HepG2 (cell line): ENCODE data around the gene ZNF615. TPM values are rescaled to one million over a fixed set of nuclear protein-coding genes. Genes with fewer than 3 reads are reported as not detected.
A peak's percentile ranks its signal among the peaks of the same experiment; 100 is the strongest.

ENCODE experiments used
- ELF1 ChIP-seq: sonication (generic); formaldehyde crosslinking; IDR thresholded peaks from 2 replicates; pipeline ENCODE4 v1.4.0; 2020; ENCODE audit warnings: missing genetic modification reagents
- ELF3 ChIP-seq: IDR thresholded peaks from 2 replicates; pipeline ENCODE4 v1.6.1; 2016; ENCODE audit warnings: missing genetic modification reagents, missing compliant biosample characterization
- GABPB1 ChIP-seq: IDR thresholded peaks from 2 replicates; pipeline ENCODE4 v1.6.1; 2016; ENCODE audit warnings: mild to moderate bottlenecking, missing genetic modification reagents, moderate library complexity, missing compliant biosample characterization
- MEF2D ChIP-seq: sonication (generic); formaldehyde crosslinking; IDR thresholded peaks from 2 replicates; pipeline ENCODE4 v1.5.1; 2020; ENCODE audit warnings: mild to moderate bottlenecking, missing genetic modification reagents
- NCOA5 ChIP-seq: sonication (generic); formaldehyde crosslinking; IDR thresholded peaks from 2 replicates; pipeline ENCODE4 v1.4.0; 2020; ENCODE audit warnings: missing genetic modification reagents
- TCF7 ChIP-seq: sonication (generic); IDR thresholded peaks from 2 replicates; pipeline ENCODE4 v1.6.1; 2016; ENCODE audit warnings: antibody characterized with exemption, low read depth
- TEAD2 ChIP-seq: sonication (generic); formaldehyde crosslinking; IDR thresholded peaks from 2 replicates; pipeline ENCODE4 v1.9.0; 2021; ENCODE audit warnings: missing genetic modification reagents
- ZFP36L1 ChIP-seq: sonication (generic); formaldehyde crosslinking; IDR thresholded peaks from 2 replicates; pipeline ENCODE4 v1.8.0; 2022; ENCODE audit warnings: mild to moderate bottlenecking, missing genetic modification reagents, moderate library complexity
- ZNF484 ChIP-seq: sonication (generic); formaldehyde crosslinking; IDR thresholded peaks from 2 replicates; pipeline ENCODE4 v1.5.1; 2020; ENCODE audit warnings: mild to moderate bottlenecking, low read depth, missing genetic modification reagents, borderline replicate concordance
- ZNF549 ChIP-seq: sonication (generic); formaldehyde crosslinking; IDR thresholded peaks from 2 replicates; pipeline ENCODE4 v1.5.0; 2020; ENCODE audit warnings: missing genetic modification reagents
- ZNF550 ChIP-seq: sonication (generic); formaldehyde crosslinking; IDR thresholded peaks from 2 replicates; pipeline ENCODE4 v1.4.0; 2020; ENCODE audit warnings: mild to moderate bottlenecking, missing genetic modification reagents, borderline replicate concordance
- ZNF558 ChIP-seq: sonication (generic); formaldehyde crosslinking; IDR thresholded peaks from 2 replicates; pipeline ENCODE4 v1.9.0; 2022; ENCODE audit warnings: mild to moderate bottlenecking, missing genetic modification reagents, borderline replicate concordance
- ZNF569 ChIP-seq: sonication (generic); formaldehyde crosslinking; IDR thresholded peaks from 2 replicates; pipeline ENCODE4 v1.5.0; 2020; ENCODE audit warnings: mild to moderate bottlenecking, missing genetic modification reagents, moderate library complexity, borderline replicate concordance
- ZNF724P ChIP-seq: sonication (generic); formaldehyde crosslinking; IDR thresholded peaks from 2 replicates; pipeline ENCODE4 v1.8.0; 2022; ENCODE audit warnings: missing genetic modification reagents, borderline replicate concordance
- ZNF773 ChIP-seq: sonication (generic); formaldehyde crosslinking; IDR thresholded peaks from 2 replicates; pipeline ENCODE4 v1.4.0; 2020; ENCODE audit warnings: missing genetic modification reagents, borderline replicate concordance
- ZNF788 ChIP-seq: sonication (generic); formaldehyde crosslinking; IDR thresholded peaks from 2 replicates; pipeline ENCODE4 v1.5.0; 2020; ENCODE audit warnings: mild to moderate bottlenecking, missing genetic modification reagents, borderline replicate concordance
- polyA plus RNA-seq, 8 experiments: library from polyadenylated mRNA; depleted of rRNA in 3 of 8; stranded (reverse) in 7 of 8; unstranded in 1 of 8; fragments of >200 nt; fragmentation: Illumina TruSeq in 4 of 8; extraction: Trizol in 4 of 8; gene quantifications; 2 replicates each; pipeline versions ENCODE4 v1.2.1 to v1.2.3, GENCODE V29; 2011 to 2016; ENCODE audit warnings: low read depth in 4 of 8, missing spikeins in 1 of 8, mixed read lengths in 1 of 8; ENCODE audit not compliant: insufficient read depth in 1 of 8
- total RNA-seq, 5 experiments: library from RNA; depleted of rRNA; stranded (reverse); fragments of >200 nt; fragmentation: Illumina TruSeq; extraction: Trizol; gene quantifications; 2 replicates each; pipeline ENCODE4 v1.2.3, GENCODE V29; 2016; ENCODE audit warnings: low read depth in 1 of 5
- TF ChIP-seq, protein P1 (sequence below): sonication (generic); formaldehyde crosslinking; IDR thresholded peaks from 2 replicates; pipeline ENCODE4 v1.4.0; 2020; ENCODE audit warnings: missing genetic modification reagents, mild to moderate bottlenecking, borderline replicate concordance
- TF ChIP-seq, protein P2 (sequence below): sonication (generic); formaldehyde crosslinking; IDR thresholded peaks from 2 replicates; pipeline ENCODE4 v1.4.0; 2020; ENCODE audit warnings: mild to moderate bottlenecking, missing genetic modification reagents
- TF ChIP-seq, protein P3 (sequence below): sonication (generic); formaldehyde crosslinking; IDR thresholded peaks from 2 replicates; pipeline ENCODE4 v1.4.0; 2020; ENCODE audit warnings: missing genetic modification reagents
- TF ChIP-seq, protein P4 (sequence below): sonication (generic); formaldehyde crosslinking; IDR thresholded peaks from 2 replicates; pipeline ENCODE4 v1.8.1; 2023; ENCODE audit warnings: mild to moderate bottlenecking, missing genetic modification reagents, borderline replicate concordance
- TF ChIP-seq, protein P5 (sequence below): sonication (generic); formaldehyde crosslinking; IDR thresholded peaks from 2 replicates; pipeline ENCODE4 v1.5.0; 2020; ENCODE audit warnings: mild to moderate bottlenecking, missing genetic modification reagents, moderate library complexity

Gene ZNF615
- total and polyA plus RNA-seq, 2 of the 13 experiments (the other 11 are each of a cell fraction or from before 2014, with no cell fraction given) = 5.2 to 7.8 TPM

DNA sequence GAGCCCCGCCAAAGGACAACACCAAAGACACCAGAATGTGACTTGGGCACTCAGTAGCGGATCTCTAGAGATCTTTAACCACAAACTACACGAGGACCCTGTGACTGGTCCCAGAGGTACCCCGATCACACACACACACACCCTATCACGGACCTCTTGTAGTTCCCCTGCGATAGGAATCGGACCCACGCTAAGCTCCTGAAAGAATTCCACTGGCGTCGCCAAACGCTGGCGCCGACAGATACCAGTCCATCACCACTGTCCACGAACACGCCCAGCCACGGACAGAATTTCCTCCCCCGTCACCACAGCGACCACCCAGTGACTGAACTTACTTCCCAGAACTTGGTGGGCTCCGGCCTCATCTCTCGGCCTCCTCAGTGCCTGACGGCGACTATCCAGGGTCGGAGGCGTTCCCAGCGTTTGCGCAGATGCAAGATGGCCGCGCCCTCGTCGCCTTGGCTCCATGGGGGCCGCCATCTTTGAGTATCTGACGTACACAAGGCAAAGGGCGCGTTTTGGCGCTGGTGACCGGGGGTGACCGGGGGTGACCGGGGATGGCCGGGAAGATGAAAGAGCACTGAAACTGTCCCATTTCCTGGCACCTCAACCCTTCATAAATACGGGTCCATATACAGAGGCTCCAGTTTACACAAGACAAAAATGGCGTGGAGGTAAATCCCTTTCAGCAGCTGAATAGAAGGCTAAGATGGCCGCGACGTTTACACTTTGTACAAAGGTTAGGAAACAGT is at the start of gene ZNF615 (continued):
- TF ChIP-seq ZNF549 (CRISPR knock-in tag) (no peak), ELF1 (CRISPR knock-in tag) (peak; percentile 48; the same call in 1 of the 2 replicates), ZFP36L1 (CRISPR knock-in tag) (peak; percentile 82; the same call in 1 of the 2 replicates), ZNF724P (CRISPR knock-in tag) (no peak), TEAD2 (CRISPR knock-in tag) (no peak), ZNF484 (no peak), ZNF550 (CRISPR knock-in tag) (no peak), TCF7 (peak; percentile 69; the same call in 1 of the 2 replicates), ZNF773 (CRISPR knock-in tag) (no peak), GABPB1 (CRISPR knock-in tag) (peak; percentile 84), ZNF569 (CRISPR knock-in tag) (no peak), MEF2D (no peak), ELF3 (peak; percentile 52; the same call in 1 of the 2 replicates), ZNF558 (CRISPR knock-in tag) (0 out of 2 replicates have a peak, but pooled peaks have one; percentile 36), NCOA5 (CRISPR knock-in tag) (no peak), ZNF788 (no peak; the same call in 1 of the 2 replicates)
- TF ChIP-seq, protein P1, sequence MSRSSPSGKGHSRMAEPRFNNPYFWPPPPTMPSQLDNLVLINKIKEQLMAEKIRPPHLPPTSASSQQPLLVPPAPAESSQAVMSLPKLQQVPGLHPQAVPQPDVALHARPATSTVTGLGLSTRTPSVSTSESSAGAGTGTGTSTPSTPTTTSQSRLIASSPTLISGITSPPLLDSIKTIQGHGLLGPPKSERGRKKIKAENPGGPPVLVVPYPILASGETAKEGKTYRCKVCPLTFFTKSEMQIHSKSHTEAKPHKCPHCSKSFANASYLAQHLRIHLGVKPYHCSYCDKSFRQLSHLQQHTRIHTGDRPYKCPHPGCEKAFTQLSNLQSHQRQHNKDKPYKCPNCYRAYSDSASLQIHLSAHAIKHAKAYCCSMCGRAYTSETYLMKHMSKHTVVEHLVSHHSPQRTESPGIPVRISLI = no peak
- TF ChIP-seq, protein P2, sequence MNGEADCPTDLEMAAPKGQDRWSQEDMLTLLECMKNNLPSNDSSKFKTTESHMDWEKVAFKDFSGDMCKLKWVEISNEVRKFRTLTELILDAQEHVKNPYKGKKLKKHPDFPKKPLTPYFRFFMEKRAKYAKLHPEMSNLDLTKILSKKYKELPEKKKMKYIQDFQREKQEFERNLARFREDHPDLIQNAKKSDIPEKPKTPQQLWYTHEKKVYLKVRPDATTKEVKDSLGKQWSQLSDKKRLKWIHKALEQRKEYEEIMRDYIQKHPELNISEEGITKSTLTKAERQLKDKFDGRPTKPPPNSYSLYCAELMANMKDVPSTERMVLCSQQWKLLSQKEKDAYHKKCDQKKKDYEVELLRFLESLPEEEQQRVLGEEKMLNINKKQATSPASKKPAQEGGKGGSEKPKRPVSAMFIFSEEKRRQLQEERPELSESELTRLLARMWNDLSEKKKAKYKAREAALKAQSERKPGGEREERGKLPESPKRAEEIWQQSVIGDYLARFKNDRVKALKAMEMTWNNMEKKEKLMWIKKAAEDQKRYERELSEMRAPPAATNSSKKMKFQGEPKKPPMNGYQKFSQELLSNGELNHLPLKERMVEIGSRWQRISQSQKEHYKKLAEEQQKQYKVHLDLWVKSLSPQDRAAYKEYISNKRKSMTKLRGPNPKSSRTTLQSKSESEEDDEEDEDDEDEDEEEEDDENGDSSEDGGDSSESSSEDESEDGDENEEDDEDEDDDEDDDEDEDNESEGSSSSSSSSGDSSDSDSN (CRISPR knock-in tag) = peak; percentile 27; the same call in 1 of the 2 replicates
- TF ChIP-seq, protein P3, sequence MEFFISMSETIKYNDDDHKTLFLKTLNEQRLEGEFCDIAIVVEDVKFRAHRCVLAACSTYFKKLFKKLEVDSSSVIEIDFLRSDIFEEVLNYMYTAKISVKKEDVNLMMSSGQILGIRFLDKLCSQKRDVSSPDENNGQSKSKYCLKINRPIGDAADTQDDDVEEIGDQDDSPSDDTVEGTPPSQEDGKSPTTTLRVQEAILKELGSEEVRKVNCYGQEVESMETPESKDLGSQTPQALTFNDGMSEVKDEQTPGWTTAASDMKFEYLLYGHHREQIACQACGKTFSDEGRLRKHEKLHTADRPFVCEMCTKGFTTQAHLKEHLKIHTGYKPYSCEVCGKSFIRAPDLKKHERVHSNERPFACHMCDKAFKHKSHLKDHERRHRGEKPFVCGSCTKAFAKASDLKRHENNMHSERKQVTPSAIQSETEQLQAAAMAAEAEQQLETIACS (CRISPR knock-in tag) = no peak
- TF ChIP-seq, protein P4, sequence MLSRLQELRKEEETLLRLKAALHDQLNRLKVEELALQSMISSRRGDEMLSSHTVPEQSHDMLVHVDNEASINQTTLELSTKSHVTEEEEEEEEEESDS (CRISPR knock-in tag) = peak; percentile 87; the same call in 1 of the 2 replicates
- TF ChIP-seq, protein P5, sequence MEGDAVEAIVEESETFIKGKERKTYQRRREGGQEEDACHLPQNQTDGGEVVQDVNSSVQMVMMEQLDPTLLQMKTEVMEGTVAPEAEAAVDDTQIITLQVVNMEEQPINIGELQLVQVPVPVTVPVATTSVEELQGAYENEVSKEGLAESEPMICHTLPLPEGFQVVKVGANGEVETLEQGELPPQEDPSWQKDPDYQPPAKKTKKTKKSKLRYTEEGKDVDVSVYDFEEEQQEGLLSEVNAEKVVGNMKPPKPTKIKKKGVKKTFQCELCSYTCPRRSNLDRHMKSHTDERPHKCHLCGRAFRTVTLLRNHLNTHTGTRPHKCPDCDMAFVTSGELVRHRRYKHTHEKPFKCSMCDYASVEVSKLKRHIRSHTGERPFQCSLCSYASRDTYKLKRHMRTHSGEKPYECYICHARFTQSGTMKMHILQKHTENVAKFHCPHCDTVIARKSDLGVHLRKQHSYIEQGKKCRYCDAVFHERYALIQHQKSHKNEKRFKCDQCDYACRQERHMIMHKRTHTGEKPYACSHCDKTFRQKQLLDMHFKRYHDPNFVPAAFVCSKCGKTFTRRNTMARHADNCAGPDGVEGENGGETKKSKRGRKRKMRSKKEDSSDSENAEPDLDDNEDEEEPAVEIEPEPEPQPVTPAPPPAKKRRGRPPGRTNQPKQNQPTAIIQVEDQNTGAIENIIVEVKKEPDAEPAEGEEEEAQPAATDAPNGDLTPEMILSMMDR (CRISPR knock-in tag) = no peak
